ENCODE results near the gene RUVBL2.

The RUVBL2 gene

DNA sequence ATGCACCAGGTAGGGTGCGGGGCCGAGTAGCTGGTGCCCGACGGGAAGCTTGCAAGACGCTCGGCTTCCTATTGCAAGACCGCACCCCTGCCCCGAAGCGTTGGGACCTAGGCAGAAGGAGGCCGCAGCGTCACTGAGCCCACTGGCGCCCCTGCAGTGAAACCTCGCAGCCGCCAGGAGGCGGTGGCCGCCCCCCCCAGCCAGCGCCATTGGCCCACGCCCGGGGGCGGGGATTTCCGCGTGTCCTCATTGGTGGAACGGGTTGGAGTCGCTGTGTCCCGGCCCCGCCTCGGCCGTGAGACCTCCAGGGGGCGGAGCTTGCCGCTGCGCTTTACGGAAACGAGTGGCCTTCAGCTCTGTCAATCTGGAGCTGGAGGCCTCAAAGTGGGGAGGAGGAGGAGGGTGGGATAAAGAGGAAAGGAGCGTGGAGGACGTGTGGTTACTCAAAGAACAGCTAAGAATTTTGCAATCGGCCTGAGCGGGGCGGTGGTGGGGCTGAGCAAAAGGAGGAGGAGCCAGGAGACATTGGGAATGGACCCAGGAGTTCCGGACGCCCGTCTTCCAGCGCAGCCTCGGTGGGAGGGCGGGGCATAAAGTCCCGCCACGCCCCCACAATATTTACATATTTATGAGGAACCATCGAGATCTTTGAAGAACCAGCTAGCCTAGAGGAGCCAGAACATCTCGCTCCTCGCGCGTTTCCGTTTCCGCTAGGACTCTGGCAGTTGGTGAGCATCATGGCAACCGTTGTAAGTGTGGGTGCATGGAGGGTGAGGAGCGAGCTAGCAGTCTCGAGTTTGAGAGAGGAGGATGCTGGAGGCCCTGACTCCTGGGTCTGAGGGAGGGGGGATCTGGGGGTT is at the start of gene RUVBL2, which contains the start of gene GYS1:
TSS of gene RUVBL2 (plus strand) at position 713 of the 860 bp plus-strand sequence. CDS start at position 738, 25 bp downstream.
TSS of gene GYS1 (minus strand) at position 135 of the 860 bp plus-strand sequence. CDS start 197 bp downstream, outside the sequence.
- no peaks in the 10 kb centered on the region for H3K27me3 ChIP-seq (ENCODE audit: control insufficient read depth in 1 of 2, insufficient read depth in 2 of 2, low read length in 2 of 2)
- peak within 1 kb of the TSS; percentile 98 to 100 for H3K9ac ChIP-seq (ENCODE audit: low read depth in 1 of 2, low read length in 2 of 2)
- no peaks in the 10 kb centered on the region for H3K9me3 ChIP-seq (ENCODE audit: control insufficient read depth in 1 of 2, low read length in 2 of 2)
- H3K27ac ChIP-seq (ENCODE audit: low read depth, low read length) = peak within 1 kb of the TSS; percentile 90
- peaks cover 7 to 13% of the 10 kb centered on the region in 2 donors for H3K36me3 ChIP-seq (ENCODE audit: control insufficient read depth in 1 of 2, insufficient read depth in 2 of 2, low read length in 2 of 2)
- H3K4me1 ChIP-seq (ENCODE audit: control insufficient read depth in 1 of 2, insufficient read depth in 2 of 2, low read length in 2 of 2) = peaks cover 21 to 31% of the 10 kb centered on the region in 2 donors
- peak within 1 kb of the TSS; percentile 96 to 99 for H3K4me3 ChIP-seq (ENCODE audit: low read depth in 1 of 2, low read length in 2 of 2)

DNA sequence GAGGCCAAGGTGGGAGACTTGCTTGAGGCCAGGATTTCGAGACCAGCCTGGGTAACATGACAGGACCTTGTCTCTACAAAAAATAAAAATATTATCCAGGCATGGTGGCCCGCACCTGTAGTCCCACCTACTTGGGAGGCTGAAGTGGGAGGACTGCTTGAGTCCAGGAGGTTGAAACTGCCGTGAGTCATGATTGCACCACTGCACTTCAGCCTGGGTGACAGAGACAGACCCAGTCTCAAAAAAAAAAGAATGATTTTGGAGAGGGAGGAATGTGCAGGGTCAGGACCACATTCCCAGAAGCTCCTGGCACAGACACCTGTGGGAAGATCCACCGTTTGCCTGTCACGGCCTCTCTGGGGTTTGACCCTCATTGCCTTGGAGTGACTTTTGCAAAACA is 48.3 kb upstream of the RUVBL2 start:
- no peaks in the 10 kb centered on the region for H3K27me3 ChIP-seq (ENCODE audit: control insufficient read depth in 1 of 2, insufficient read depth in 2 of 2, low read length in 2 of 2)
- H3K4me3 ChIP-seq (ENCODE audit: low read depth in 1 of 2, low read length in 2 of 2) = no peak overlapping the region
- H3K9ac ChIP-seq (ENCODE audit: low read depth in 1 of 2, low read length in 2 of 2) = no peak overlapping the region
- peaks cover 5% of the 10 kb centered on the region in 2 donors for H3K9me3 ChIP-seq (ENCODE audit: control insufficient read depth in 1 of 2, low read length in 2 of 2)
- no peaks in the 10 kb centered on the region for H3K4me1 ChIP-seq (ENCODE audit: control insufficient read depth in 1 of 2, insufficient read depth in 2 of 2, low read length in 2 of 2)
- H3K27ac ChIP-seq (ENCODE audit: low read depth, low read length) = no peak overlapping the region
- H3K36me3 ChIP-seq (ENCODE audit: control insufficient read depth in 1 of 2, insufficient read depth in 2 of 2, low read length in 2 of 2) = peaks cover 0 to 2% of the 10 kb centered on the region in 2 donors

DNA sequence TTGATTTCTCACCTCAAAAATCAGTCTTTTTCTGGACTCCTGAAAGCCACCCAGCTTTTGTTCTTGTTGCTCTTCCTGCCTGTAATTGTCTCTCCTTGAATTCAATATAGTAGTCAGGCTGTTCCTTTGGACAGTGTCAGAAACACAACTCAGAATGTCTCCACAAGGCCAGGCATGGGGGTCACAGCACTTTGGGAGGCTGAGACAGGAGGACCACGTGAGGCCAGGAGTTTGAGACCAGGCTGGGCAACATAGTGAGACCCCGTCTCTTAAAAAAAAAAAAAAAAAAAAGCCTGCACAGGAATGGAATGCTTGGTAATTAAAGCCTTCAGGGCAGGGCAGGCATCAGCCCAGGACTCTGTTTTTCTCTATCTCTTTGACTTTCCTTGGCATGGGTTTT is 47.9 kb upstream of the RUVBL2 start:
- no peaks in the 10 kb centered on the region for H3K4me1 ChIP-seq (ENCODE audit: control insufficient read depth in 1 of 2, insufficient read depth in 2 of 2, low read length in 2 of 2)
- no peak overlapping the region for H3K9ac ChIP-seq (ENCODE audit: low read depth in 1 of 2, low read length in 2 of 2)
- H3K27me3 ChIP-seq (ENCODE audit: control insufficient read depth in 1 of 2, insufficient read depth in 2 of 2, low read length in 2 of 2) = no peaks in the 10 kb centered on the region
- H3K9me3 ChIP-seq (ENCODE audit: control insufficient read depth in 1 of 2, low read length in 2 of 2) = peaks cover 4 to 5% of the 10 kb centered on the region in 2 donors
- no peak overlapping the region for H3K27ac ChIP-seq (ENCODE audit: low read depth, low read length)
- peaks cover 0 to 2% of the 10 kb centered on the region in 2 donors for H3K36me3 ChIP-seq (ENCODE audit: control insufficient read depth in 1 of 2, insufficient read depth in 2 of 2, low read length in 2 of 2)
- no peak overlapping the region for H3K4me3 ChIP-seq (ENCODE audit: low read depth in 1 of 2, low read length in 2 of 2)

DNA sequence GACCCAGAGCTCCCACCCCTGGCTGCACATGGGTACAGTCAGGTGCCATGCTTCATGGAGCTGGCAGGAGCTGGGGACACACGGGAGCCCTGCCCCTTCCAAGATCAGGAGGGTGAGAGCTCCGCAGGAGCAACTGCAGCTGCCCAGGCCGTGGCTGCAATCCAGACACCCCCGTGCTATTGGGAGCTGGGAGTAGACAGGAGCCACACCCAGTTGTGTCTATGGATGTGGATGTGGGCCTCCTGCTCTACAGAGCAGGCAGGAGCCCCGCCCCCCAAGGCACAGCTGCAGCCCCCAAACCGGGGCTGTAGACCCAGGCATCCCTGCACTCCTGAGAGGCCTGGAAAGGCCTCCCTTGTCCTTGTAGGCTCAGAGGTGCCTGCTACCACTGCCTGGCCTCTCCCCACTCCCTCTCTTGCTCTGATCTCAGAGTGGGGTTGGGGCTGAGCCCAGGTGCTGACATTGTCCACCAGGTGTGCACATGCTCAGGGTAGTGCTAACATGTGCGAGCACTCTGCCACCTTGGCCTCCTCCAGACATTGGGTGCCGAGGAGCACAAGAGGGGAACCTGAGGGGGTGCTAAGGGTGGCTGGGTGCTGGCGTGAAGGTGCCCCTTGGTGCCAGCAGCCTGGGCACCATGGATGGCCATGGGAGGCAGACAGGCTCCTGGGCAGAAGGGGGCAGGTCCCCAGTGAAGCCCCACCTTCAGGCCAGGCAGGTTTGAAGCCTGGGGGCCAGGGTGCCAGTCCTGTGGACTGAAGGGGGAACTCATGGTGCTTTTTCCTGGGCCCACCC is 47.0 kb upstream of the RUVBL2 start:
- H3K9ac ChIP-seq (ENCODE audit: low read depth in 1 of 2, low read length in 2 of 2) = no peak overlapping the region
- no peak overlapping the region for H3K27ac ChIP-seq (ENCODE audit: low read depth, low read length)
- peaks cover 0 to 5% of the 10 kb centered on the region in 2 donors for H3K9me3 ChIP-seq (ENCODE audit: control insufficient read depth in 1 of 2, low read length in 2 of 2)
- H3K27me3 ChIP-seq (ENCODE audit: control insufficient read depth in 1 of 2, insufficient read depth in 2 of 2, low read length in 2 of 2) = no peaks in the 10 kb centered on the region
- peaks cover 0 to 2% of the 10 kb centered on the region in 2 donors for H3K36me3 ChIP-seq (ENCODE audit: control insufficient read depth in 1 of 2, insufficient read depth in 2 of 2, low read length in 2 of 2)
- no peak overlapping the region for H3K4me3 ChIP-seq (ENCODE audit: low read depth in 1 of 2, low read length in 2 of 2)
- H3K4me1 ChIP-seq (ENCODE audit: control insufficient read depth in 1 of 2, insufficient read depth in 2 of 2, low read length in 2 of 2) = no peaks in the 10 kb centered on the region

DNA sequence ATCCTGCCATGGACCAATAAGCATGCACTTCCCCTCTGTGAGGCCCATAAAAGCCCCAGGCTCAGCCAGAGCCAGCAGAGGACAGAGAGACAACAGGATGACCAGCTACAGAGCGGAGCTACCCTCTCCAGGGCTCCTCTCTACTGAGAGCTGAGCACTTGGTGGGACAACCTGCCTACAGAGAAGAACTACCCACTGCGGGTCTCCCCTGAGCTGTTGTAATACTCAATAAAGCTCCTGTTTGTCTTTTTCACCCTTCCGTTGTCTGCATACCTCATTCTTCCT is 46.5 kb upstream of the RUVBL2 start:
- Histone ChIP-seq H3K4me1 (ENCODE audit: control insufficient read depth in 1 of 2, insufficient read depth in 2 of 2, low read length in 2 of 2) (no peaks in the 10 kb centered on the region), H3K27me3 (ENCODE audit: control insufficient read depth in 1 of 2, insufficient read depth in 2 of 2, low read length in 2 of 2) (no peaks in the 10 kb centered on the region), H3K27ac (ENCODE audit: low read depth, low read length) (no peak overlapping the region), H3K4me3 (ENCODE audit: low read depth in 1 of 2, low read length in 2 of 2) (no peak overlapping the region), H3K9me3 (ENCODE audit: control insufficient read depth in 1 of 2, low read length in 2 of 2) (peaks cover 0 to 5% of the 10 kb centered on the region in 2 donors), H3K36me3 (ENCODE audit: control insufficient read depth in 1 of 2, insufficient read depth in 2 of 2, low read length in 2 of 2) (peaks cover 0 to 2% of the 10 kb centered on the region in 2 donors), H3K9ac (ENCODE audit: low read depth in 1 of 2, low read length in 2 of 2) (no peak overlapping the region)

DNA sequence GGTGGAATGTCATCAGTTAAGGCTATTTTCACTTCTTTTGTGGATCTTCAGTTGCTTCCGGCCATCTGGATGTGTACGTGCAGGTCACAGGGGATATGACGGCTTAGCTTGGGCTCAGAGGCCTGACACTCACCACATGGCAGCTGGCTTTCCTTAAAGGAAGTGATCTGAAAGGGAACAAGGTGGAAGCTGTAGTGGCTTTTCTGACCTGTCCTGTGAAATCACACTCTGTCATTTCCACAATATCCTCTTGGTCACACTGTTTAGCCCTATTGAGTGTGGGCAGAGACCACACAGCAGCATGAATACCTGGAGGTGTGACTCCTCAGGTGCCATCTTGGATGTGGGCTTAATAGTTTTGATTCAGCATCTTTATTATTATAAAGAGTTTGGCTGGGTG is 43.5 kb upstream of the RUVBL2 start:
- no peak overlapping the region for H3K27ac ChIP-seq (ENCODE audit: low read depth, low read length)
- no peaks in the 10 kb centered on the region for H3K36me3 ChIP-seq (ENCODE audit: control insufficient read depth in 1 of 2, insufficient read depth in 2 of 2, low read length in 2 of 2)
- no peak overlapping the region for H3K4me3 ChIP-seq (ENCODE audit: low read depth in 1 of 2, low read length in 2 of 2)
- peaks cover 0 to 1% of the 10 kb centered on the region in 2 donors for H3K4me1 ChIP-seq (ENCODE audit: control insufficient read depth in 1 of 2, insufficient read depth in 2 of 2, low read length in 2 of 2)
- H3K9me3 ChIP-seq (ENCODE audit: control insufficient read depth in 1 of 2, low read length in 2 of 2) = peaks cover 0 to 5% of the 10 kb centered on the region in 2 donors
- H3K27me3 ChIP-seq (ENCODE audit: control insufficient read depth in 1 of 2, insufficient read depth in 2 of 2, low read length in 2 of 2) = no peaks in the 10 kb centered on the region
- H3K9ac ChIP-seq (ENCODE audit: low read depth in 1 of 2, low read length in 2 of 2) = no peak overlapping the region

DNA sequence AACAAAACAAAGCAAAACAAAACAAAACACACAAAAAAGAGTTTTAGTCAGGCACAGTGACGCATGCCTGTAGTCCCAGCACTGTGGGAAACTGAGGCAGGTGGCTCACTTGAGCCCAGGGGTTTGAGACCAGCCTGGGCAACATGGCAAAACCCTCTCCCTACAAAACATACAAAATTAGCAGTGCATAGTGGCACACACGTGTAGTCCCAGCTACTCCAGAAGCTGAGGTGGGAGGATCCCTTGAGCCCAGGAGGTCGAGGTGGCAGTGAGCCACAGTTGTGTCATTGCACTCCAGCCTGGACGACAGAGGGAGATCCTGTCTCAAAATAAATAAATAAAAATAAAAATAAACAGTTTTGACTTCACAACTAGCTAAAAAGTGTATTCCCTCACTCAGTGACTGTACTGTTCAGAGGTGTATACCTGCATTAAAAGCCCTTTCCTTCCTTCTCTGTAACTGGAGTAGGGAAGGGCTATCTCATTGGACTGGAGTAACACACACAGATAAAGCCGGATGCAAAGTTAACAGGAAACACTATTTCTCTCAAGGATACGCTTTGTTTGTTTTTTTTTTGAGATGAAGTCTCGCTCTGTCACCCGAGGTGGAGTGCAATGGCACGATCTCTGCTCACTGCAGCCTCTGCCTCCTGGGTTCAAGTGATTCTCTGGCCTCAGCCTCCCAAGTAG is 42.7 kb upstream of the RUVBL2 start:
- Histone ChIP-seq H3K4me3 (ENCODE audit: low read depth in 1 of 2, low read length in 2 of 2) (no peak overlapping the region), H3K27me3 (ENCODE audit: control insufficient read depth in 1 of 2, insufficient read depth in 2 of 2, low read length in 2 of 2) (no peaks in the 10 kb centered on the region), H3K9ac (ENCODE audit: low read depth in 1 of 2, low read length in 2 of 2) (no peak overlapping the region), H3K9me3 (ENCODE audit: control insufficient read depth in 1 of 2, low read length in 2 of 2) (peaks cover 0 to 5% of the 10 kb centered on the region in 2 donors), H3K36me3 (ENCODE audit: control insufficient read depth in 1 of 2, insufficient read depth in 2 of 2, low read length in 2 of 2) (peaks cover 0 to 5% of the 10 kb centered on the region in 2 donors), H3K4me1 (ENCODE audit: control insufficient read depth in 1 of 2, insufficient read depth in 2 of 2, low read length in 2 of 2) (peaks cover 8 to 9% of the 10 kb centered on the region in 2 donors), H3K27ac (ENCODE audit: low read depth, low read length) (no peak overlapping the region)

DNA sequence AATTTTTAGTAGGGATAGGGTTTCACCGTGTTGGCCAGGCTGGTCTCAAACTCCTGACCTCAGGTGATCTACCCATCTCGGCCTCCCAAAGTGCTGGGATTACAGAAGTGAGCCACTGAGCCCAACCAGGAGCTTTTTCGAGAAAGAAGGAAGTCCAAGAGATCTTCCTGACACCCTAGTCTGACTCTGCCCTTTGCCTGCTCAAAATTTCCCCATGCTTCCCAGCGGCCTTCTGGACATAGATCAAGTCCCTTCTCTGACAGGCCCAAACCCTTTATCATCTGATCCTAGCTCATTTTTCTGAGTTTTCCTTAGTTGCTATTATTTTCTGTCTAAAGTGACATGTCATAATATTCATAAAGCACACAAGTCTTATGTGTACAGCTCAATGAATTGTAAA is 40.5 kb upstream of the RUVBL2 start:
- Histone ChIP-seq H3K9me3 (ENCODE audit: control insufficient read depth in 1 of 2, low read length in 2 of 2) (no peaks in the 10 kb centered on the region), H3K27ac (ENCODE audit: low read depth, low read length) (no peak overlapping the region), H3K4me1 (ENCODE audit: control insufficient read depth in 1 of 2, insufficient read depth in 2 of 2, low read length in 2 of 2) (peaks cover 12 to 14% of the 10 kb centered on the region in 2 donors), H3K4me3 (ENCODE audit: low read depth in 1 of 2, low read length in 2 of 2) (no peak overlapping the region), H3K9ac (ENCODE audit: low read depth in 1 of 2, low read length in 2 of 2) (no peak overlapping the region), H3K27me3 (ENCODE audit: control insufficient read depth in 1 of 2, insufficient read depth in 2 of 2, low read length in 2 of 2) (no peaks in the 10 kb centered on the region), H3K36me3 (ENCODE audit: control insufficient read depth in 1 of 2, insufficient read depth in 2 of 2, low read length in 2 of 2) (peaks cover 0 to 7% of the 10 kb centered on the region in 2 donors)

DNA sequence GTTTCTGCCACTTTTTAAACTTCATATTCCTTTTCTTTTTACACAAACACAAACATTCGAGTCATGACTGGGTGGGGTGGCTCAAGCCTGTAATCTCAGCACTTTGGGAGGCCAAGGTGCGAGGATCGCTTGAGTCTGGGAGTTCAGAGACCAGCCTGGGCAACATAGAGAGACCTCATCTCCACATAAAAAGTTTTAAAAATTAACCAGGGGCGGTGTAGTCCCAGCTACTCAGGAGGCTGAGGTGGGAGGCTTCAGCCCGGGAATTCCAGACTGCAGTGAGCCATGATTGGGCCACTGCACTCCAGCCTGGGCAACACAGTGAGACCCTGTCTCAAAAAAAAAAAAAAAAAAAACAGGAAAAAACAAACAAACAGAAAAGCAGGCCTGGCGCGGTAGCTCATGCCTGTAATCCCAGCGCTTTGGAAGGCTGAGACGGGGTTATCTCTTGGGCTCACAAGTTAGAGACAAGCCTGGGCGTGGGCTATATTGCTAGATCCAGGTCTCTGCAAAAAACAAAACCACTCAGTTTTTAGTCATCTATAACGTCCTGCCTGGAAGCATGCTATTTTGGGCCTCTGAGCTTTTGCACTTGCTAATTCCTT is 39.6 kb upstream of the RUVBL2 start:
- Histone ChIP-seq H3K36me3 (ENCODE audit: control insufficient read depth in 1 of 2, insufficient read depth in 2 of 2, low read length in 2 of 2) (peaks cover 0 to 7% of the 10 kb centered on the region in 2 donors), H3K9ac (ENCODE audit: low read depth in 1 of 2, low read length in 2 of 2) (peak overlapping the region; percentile 1 to 20), H3K4me3 (ENCODE audit: low read depth in 1 of 2, low read length in 2 of 2) (peak overlapping the region; percentile 87 to 89), H3K27me3 (ENCODE audit: control insufficient read depth in 1 of 2, insufficient read depth in 2 of 2, low read length in 2 of 2) (no peaks in the 10 kb centered on the region), H3K4me1 (ENCODE audit: control insufficient read depth in 1 of 2, insufficient read depth in 2 of 2, low read length in 2 of 2) (peaks cover 12 to 14% of the 10 kb centered on the region in 2 donors), H3K9me3 (ENCODE audit: control insufficient read depth in 1 of 2, low read length in 2 of 2) (no peaks in the 10 kb centered on the region), H3K27ac (ENCODE audit: low read depth, low read length) (peak overlapping the region; percentile 28)
